ENCODE results near the gene SUCLG2. TPM values are rescaled to one million over a fixed set of nuclear protein-coding genes. Genes with fewer than 3 reads are reported as not detected.

SUCLG2 gene
- polyA plus RNA-seq, 1 donor (not counting 4 experiments of a cell fraction or from before 2014, with no cell fraction given) = 26.7 TPM

- Histone ChIP-seq H3K4me2 (ENCODE audit: control insufficient read depth, extremely low read depth, insufficient read depth, low read depth, low read length) (no peak overlapping the region), H3K36me3 (ENCODE audit: control insufficient read depth in 2 of 2, extremely low read depth in 1 of 2, insufficient read depth in 2 of 2, low read length in 2 of 2) (no peaks in the 10 kb centered on the region), H2AFZ (ENCODE audit: control insufficient read depth, low read length) (no peak overlapping the region), H3K27ac (ENCODE audit: control insufficient read depth, insufficient read depth, low read length) (no peak overlapping the region), H3K27me3 (ENCODE audit: control insufficient read depth, extremely low read depth, insufficient read depth, low read length) (no peaks in the 10 kb centered on the region), H3K4me3 (ENCODE audit: control insufficient read depth in 2 of 3, extremely low read depth in 1 of 3, insufficient read depth in 2 of 3, low read depth in 1 of 3, low read length in 3 of 3) (no peak overlapping the region), H4K20me1 (ENCODE audit: control insufficient read depth, extremely low read depth, insufficient read depth, low read length) (no peaks in the 10 kb centered on the region), H3K4me1 (ENCODE audit: control insufficient read depth, extremely low read depth, insufficient read depth, low read length) (no peaks in the 10 kb centered on the region), H3K9me1 (ENCODE audit: control insufficient read depth, extremely low read depth, insufficient read depth, low read length) (no peaks in the 10 kb centered on the region), H3K79me2 (ENCODE audit: control insufficient read depth, insufficient read depth, low read length) (no peaks in the 10 kb centered on the region), H3K9me3 (ENCODE audit: control insufficient read depth, low read depth, low read length) (no peaks in the 10 kb centered on the region), H3K9ac (ENCODE audit: control insufficient read depth, extremely low read depth, insufficient read depth, low read length) (no peak overlapping the region)
- dilution Hi-C loops (cut with MboI; ENCODE audit: extremely low pct_ligation_motif_present, low sequenced_read_pairs) = no loop called here
- FAIRE-seq (no peak), DNase-seq (ENCODE audit: low read depth, low spot score) (no peak)
- no peak for TF ChIP-seq CTCF (optimal IDR thresholded peaks at IDR 0.05 in 1 of 3, IDR thresholded peaks at IDR 0.05 in 1 of 3, conservative IDR thresholded peaks at IDR 0.05 in 1 of 3; ENCODE audit: extremely low read depth in 1 of 3, insufficient read depth in 2 of 3, low read length in 3 of 3)
- no peak for TF ChIP-seq EZH2 (IDR thresholded peaks at IDR 0.05; ENCODE audit: low read length)
Measured at GRCh38 chr3:67375976-67376375, 278.4 kb downstream of the SUCLG2 start.

GRCh38 chr3:67362686-67363085, 291.7 kb downstream of the SUCLG2 start:
- Histone ChIP-seq H3K9me1 (ENCODE audit: control insufficient read depth, extremely low read depth, insufficient read depth, low read length) (no peaks in the 10 kb centered on the region), H3K4me1 (ENCODE audit: control insufficient read depth, extremely low read depth, insufficient read depth, low read length) (peaks cover 4% of the 10 kb centered on the region), H3K9me3 (ENCODE audit: control insufficient read depth, low read depth, low read length) (no peaks in the 10 kb centered on the region), H3K4me3 (ENCODE audit: control insufficient read depth in 2 of 3, extremely low read depth in 1 of 3, insufficient read depth in 2 of 3, low read depth in 1 of 3, low read length in 3 of 3) (no peak overlapping the region), H3K36me3 (ENCODE audit: control insufficient read depth in 2 of 2, extremely low read depth in 1 of 2, insufficient read depth in 2 of 2, low read length in 2 of 2) (no peaks in the 10 kb centered on the region), H4K20me1 (ENCODE audit: control insufficient read depth, extremely low read depth, insufficient read depth, low read length) (no peaks in the 10 kb centered on the region), H3K79me2 (ENCODE audit: control insufficient read depth, insufficient read depth, low read length) (no peaks in the 10 kb centered on the region), H2AFZ (ENCODE audit: control insufficient read depth, low read length) (no peak overlapping the region), H3K27me3 (ENCODE audit: control insufficient read depth, extremely low read depth, insufficient read depth, low read length) (no peaks in the 10 kb centered on the region), H3K27ac (ENCODE audit: control insufficient read depth, insufficient read depth, low read length) (no peak overlapping the region), H3K4me2 (ENCODE audit: control insufficient read depth, extremely low read depth, insufficient read depth, low read depth, low read length) (no peak overlapping the region), H3K9ac (ENCODE audit: control insufficient read depth, extremely low read depth, insufficient read depth, low read length) (no peak overlapping the region)
- TF ChIP-seq EZH2 (IDR thresholded peaks at IDR 0.05; ENCODE audit: low read length) = no peak
- TF ChIP-seq CTCF (optimal IDR thresholded peaks at IDR 0.05 in 1 of 3, IDR thresholded peaks at IDR 0.05 in 1 of 3, conservative IDR thresholded peaks at IDR 0.05 in 1 of 3; ENCODE audit: extremely low read depth in 1 of 3, insufficient read depth in 2 of 3, low read length in 3 of 3) = no peak
- dilution Hi-C loops (cut with MboI; ENCODE audit: extremely low pct_ligation_motif_present, low sequenced_read_pairs) = no loop called here
- FAIRE-seq (peak; percentile 53), DNase-seq (ENCODE audit: low read depth, low spot score) (peak; percentile 30)
